A673 (cell line): ENCODE results near the gene ACBD3.

Source experiments
- CTCF ChIP-seq: fragments of 300-800, 200-600 bp; sonication (generic); conservative IDR thresholded peaks from 2 replicates; pipeline ENCODE4 v1.5.1; 2017; ENCODE audit warnings: low read depth, mild to moderate bottlenecking, antibody characterized with exemption, low read length, moderate library complexity, mixed read lengths
- EZH2 ChIP-seq: fragments of 200-600 bp; sonication (generic); IDR thresholded peaks from 2 replicates; pipeline ENCODE4 v1.6.1; 2017; ENCODE audit warnings: borderline replicate concordance, low read depth, mild to moderate bottlenecking, mixed read lengths, antibody characterized with exemption, low read length; ENCODE audit not compliant: poor library complexity, severe bottlenecking

- TF ChIP-seq CTCF (no peak), EZH2 (no peak)
Measured at GRCh38 chr1:226195144-226195543, 8.6 kb upstream of the ACBD3 start.
